ENCODE data around the gene ISCA2. TPM values are rescaled to one million over a fixed set of nuclear protein-coding genes. Genes with fewer than 3 reads are reported as not detected.

The ISCA2 gene
- total and polyA plus RNA-seq, 9 of the 15 experiments (the other 6 are each of a cell fraction or from before 2014, with no cell fraction given): 5.0 to 36.7 (median 18.1) TPM

GRCh38 chr14:74493343-74494261, at the start of gene ISCA2 (continued):
- TF ChIP-seq YY1 (IDR thresholded peaks at IDR 0.05; ENCODE audit: borderline replicate concordance in 1 of 3, control insufficient read depth in 1 of 3, extremely low read depth in 1 of 3, insufficient read depth in 3 of 3, insufficient read length in 1 of 3, insufficient replicate concordance in 2 of 3, low read depth in 1 of 3, low read length in 2 of 3) (peak; percentile 63 to 94 (median 89)), SMARCC2 (IDR thresholded peaks at IDR 0.05; ENCODE audit: low read depth) (no peak), ARHGAP35 (IDR thresholded peaks at IDR 0.05; ENCODE audit: partially characterized antibody) (no peak), U2AF2 (optimal IDR thresholded peaks at IDR 0.05; ENCODE audit: low read depth, low read length) (no peak), ARID3B (CRISPR knock-in tag; IDR thresholded peaks at IDR 0.05; ENCODE audit: borderline replicate concordance) (no peak), SIN3A (IDR thresholded peaks at IDR 0.05; ENCODE audit: borderline replicate concordance in 2 of 2, control insufficient read depth in 1 of 2, low read depth in 2 of 2, low read length in 2 of 2) (peak in 1 of 2 experiments; percentile 40; a peak in 2 of 4 replicates), NCOA2 (IDR thresholded peaks at IDR 0.05; ENCODE audit: partially characterized antibody in 2 of 2) (no peak), EP300 (IDR thresholded peaks at IDR 0.05; ENCODE audit: low read length) (no peak), TEAD1 (CRISPR knock-in tag; IDR thresholded peaks at IDR 0.05) (no peak), CCNT2 (IDR thresholded peaks at IDR 0.05; ENCODE audit: borderline replicate concordance, extremely low read depth, insufficient read length, low read depth, low read length) (peak; percentile 20), ZNF143 (CRISPR knock-in tag; IDR thresholded peaks at IDR 0.05) (no peak), KLF6 (CRISPR knock-in tag; IDR thresholded peaks at IDR 0.05; ENCODE audit: borderline replicate concordance) (no peak), CTCFL (IDR thresholded peaks at IDR 0.05; ENCODE audit: borderline replicate concordance, insufficient read depth, low read depth, low read length, poor library complexity, severe bottlenecking) (no peak), CLOCK (CRISPR knock-in tag; IDR thresholded peaks at IDR 0.05; ENCODE audit: borderline replicate concordance) (no peak), ZNF133 (CRISPR knock-in tag; IDR thresholded peaks at IDR 0.05) (no peak), ZBTB5 (IDR thresholded peaks at IDR 0.05) (no peak)

All from K562 (cell line).